GM18502 (cell line): Measurements from ENCODE around the gene FBLN1.

Source experiments
- ATAC-seq: cut with Tn5 transposase; IDR thresholded peaks from one replicate; pipeline ENCODE4 v1.9.1; 2021; ENCODE audit warnings: mild to moderate bottlenecking; ENCODE audit not compliant: unreplicated experiment, poor library complexity

Gene FBLN1

GRCh38 chr22:45503050-45503815 lies 550 bp downstream of the FBLN1 start:
- ATAC-seq, result no peak

- no peak for ATAC-seq
These were observed 1.2 kb downstream of the FBLN1 start for GRCh38 chr22:45503816-45504372.

GRCh38 chr22:45504373-45505341 lies 2.0 kb downstream of the FBLN1 start:
- no peak for ATAC-seq

- ATAC-seq, result no peak
These were observed 3.5 kb downstream of the FBLN1 start for GRCh38 chr22:45505991-45506747.

- no peak for ATAC-seq
These were observed 4.2 kb downstream of the FBLN1 start for GRCh38 chr22:45506816-45507360.

- no peak for ATAC-seq
These were observed 5.1 kb downstream of the FBLN1 start for GRCh38 chr22:45507798-45508197.

- no peak for ATAC-seq
These were observed 6.1 kb downstream of the FBLN1 start for GRCh38 chr22:45508814-45509213.

- no peak for ATAC-seq
These were observed 7.9 kb downstream of the FBLN1 start for GRCh38 chr22:45510376-45511232.

GRCh38 chr22:45511847-45512261 lies 9.2 kb downstream of the FBLN1 start:
- ATAC-seq, result no peak

- ATAC-seq, result no peak
These were observed 9.7 kb downstream of the FBLN1 start for GRCh38 chr22:45512363-45512762.

GRCh38 chr22:45515676-45516075 lies 13.0 kb downstream of the FBLN1 start:
- ATAC-seq, result no peak

- ATAC-seq, result no peak
These were observed 13.5 kb downstream of the FBLN1 start for GRCh38 chr22:45516163-45516562.

- no peak for ATAC-seq
These were observed 14.4 kb downstream of the FBLN1 start for GRCh38 chr22:45516923-45517675.

GRCh38 chr22:45518136-45518535 lies 15.5 kb downstream of the FBLN1 start:
- ATAC-seq, result no peak

- ATAC-seq, result no peak
These were observed 15.9 kb downstream of the FBLN1 start for GRCh38 chr22:45518580-45518991.

GRCh38 chr22:45521178-45521577 lies 18.5 kb downstream of the FBLN1 start:
- no peak for ATAC-seq

GRCh38 chr22:45522462-45522861 lies 19.8 kb downstream of the FBLN1 start:
- no peak for ATAC-seq

GRCh38 chr22:45524157-45524556 lies 21.5 kb downstream of the FBLN1 start:
- ATAC-seq, result no peak
